HEK293T (cell line): Measurements from ENCODE around the gene ERVFRD-1.

Source experiments
- CTCF ChIA-PET: fragments of 350-600 bp; formaldehyde crosslinking; extraction: SDS; loops from one replicate; lab custom pipeline; 2021; ENCODE audit warnings: antibody characterized with exemption, inconsistent platforms; lab: Yijun Ruan, JAX
- POLR2A ChIA-PET: fragments of 350-600 bp; formaldehyde crosslinking; extraction: SDS; loops from one replicate; lab custom pipeline; 2020; ENCODE audit warnings: antibody characterized with exemption, inconsistent platforms; lab: Yijun Ruan, JAX
- DNase-seq: peaks from one replicate; pipeline ENCODE4 v3.0.0; 2012; ENCODE audit warnings: mixed read lengths; ENCODE audit errors: extremely low spot score
- ARNT ChIP-seq: fragments of 450-650 bp; IDR thresholded peaks from 2 replicates; pipeline ENCODE4 v1.6.1; 2017; ENCODE audit warnings: mild to moderate bottlenecking
- BHLHE40 ChIP-seq: fragments of 450-650 bp; IDR thresholded peaks from 2 replicates; pipeline ENCODE4 v1.6.1; 2016; ENCODE audit warnings: mild to moderate bottlenecking, moderate library complexity, borderline replicate concordance
- CTBP1 ChIP-seq: fragments of 450-650 bp; IDR thresholded peaks from 2 replicates; pipeline ENCODE4 v1.6.1; 2016; ENCODE audit warnings: borderline replicate concordance
- ELF4 ChIP-seq: fragments of 450-650 bp; IDR thresholded peaks from 2 replicates; pipeline ENCODE4 v1.6.1; 2017; ENCODE audit warnings: antibody characterized with exemption
- FOXA1 ChIP-seq: fragments of 450-650 bp; IDR thresholded peaks from 2 replicates; pipeline ENCODE4 v1.6.1; 2016; ENCODE audit warnings: mild to moderate bottlenecking
- FOXK2 ChIP-seq: fragments of 450-650 bp; IDR thresholded peaks from 2 replicates; pipeline ENCODE4 v1.6.1; 2016; ENCODE audit warnings: mild to moderate bottlenecking
- FOXM1 ChIP-seq: fragments of 450-650 bp; IDR thresholded peaks from 2 replicates; pipeline ENCODE4 v1.6.1; 2017; ENCODE audit warnings: mild to moderate bottlenecking, borderline replicate concordance
- HDGF ChIP-seq: fragments of 450-650 bp; IDR thresholded peaks from 2 replicates; pipeline ENCODE4 v1.6.1; 2017; ENCODE audit warnings: antibody characterized with exemption, borderline replicate concordance
- L3MBTL2 ChIP-seq: fragments of 450-650 bp; conservative IDR thresholded peaks from 2 replicates; pipeline ENCODE4 v1.6.1; 2016; ENCODE audit warnings: mild to moderate bottlenecking
- LEF1 ChIP-seq: fragments of 450-650 bp; IDR thresholded peaks from 2 replicates; pipeline ENCODE4 v1.6.1; 2017; ENCODE audit warnings: mild to moderate bottlenecking, borderline replicate concordance
- NFRKB ChIP-seq: fragments of 450-650 bp; IDR thresholded peaks from 2 replicates; pipeline ENCODE4 v1.6.1; 2016; ENCODE audit warnings: mild to moderate bottlenecking, moderate library complexity
- PKNOX1 ChIP-seq: fragments of 450-650 bp; IDR thresholded peaks from 2 replicates; pipeline ENCODE4 v1.6.1; 2016
- SP1 ChIP-seq: fragments of 450-650 bp; IDR thresholded peaks from 2 replicates; pipeline ENCODE4 v1.6.1; 2017
- SUZ12 ChIP-seq: fragments of 450-650 bp; IDR thresholded peaks from 2 replicates; pipeline ENCODE4 v1.6.1; 2016; ENCODE audit warnings: mild to moderate bottlenecking
- TARDBP ChIP-seq: fragments of 450-650 bp; IDR thresholded peaks from 2 replicates; pipeline ENCODE4 v1.6.1; 2016
- ZNF384 ChIP-seq: fragments of 450-650 bp; IDR thresholded peaks from 2 replicates; pipeline ENCODE4 v1.6.1; 2016

ERVFRD-1 gene

GRCh38 chr6:11083491-11083890 is 28.0 kb downstream of the ERVFRD-1 start:
- ChIA-PET CTCF (no interaction called here), POLR2A (interaction anchor here (1.3 kb wide), 1 partner anchor 10 kb away, joined by 5 read pairs; the partner anchor contains the start of gene SMIM13)
- no peak for DNase-seq
- TF ChIP-seq L3MBTL2 (no peak), ELF4 (no peak), CTBP1 (no peak), HDGF (no peak), LEF1 (no peak), FOXK2 (no peak)

GRCh38 chr6:11080296-11080695 is 31.2 kb downstream of the ERVFRD-1 start:
- no peak for TF ChIP-seq PKNOX1
- no peak for TF ChIP-seq ZNF384
- no peak for TF ChIP-seq FOXM1
- no peak for TF ChIP-seq ARNT
- no peak for TF ChIP-seq ELF4
- no peak for TF ChIP-seq FOXK2
- TF ChIP-seq L3MBTL2: no peak
- no peak for TF ChIP-seq NFRKB
- no peak for TF ChIP-seq SUZ12
- no peak for TF ChIP-seq FOXA1
- no peak for TF ChIP-seq SP1
- TF ChIP-seq LEF1: no peak
- TF ChIP-seq CTBP1: no peak
- no peak for TF ChIP-seq BHLHE40
- TF ChIP-seq TARDBP: no peak
- no peak for TF ChIP-seq HDGF
- no peak for DNase-seq
- ChIA-PET CTCF (no interaction called here), POLR2A (no interaction called here)

DNA sequence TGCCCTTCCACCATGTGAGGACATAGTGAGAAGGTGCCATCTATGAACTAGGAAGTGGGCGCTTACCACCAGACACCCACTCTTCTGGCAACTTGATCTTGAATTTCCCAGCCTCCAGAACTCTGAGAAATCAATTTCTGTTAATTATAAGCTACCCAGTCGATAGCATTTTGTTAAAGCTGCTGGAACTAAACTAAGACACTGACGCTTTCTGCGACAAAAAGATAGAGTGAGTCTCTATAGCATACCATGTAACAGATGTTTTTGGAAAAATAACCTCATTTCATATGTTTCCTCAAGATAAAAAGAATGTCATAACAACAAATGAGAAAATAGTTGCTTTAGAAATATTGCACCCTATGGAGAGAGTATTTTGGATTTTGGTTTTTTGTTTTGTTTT is 33.3 kb downstream of the ERVFRD-1 start:
- no peak for TF ChIP-seq FOXK2
- TF ChIP-seq SP1: no peak
- TF ChIP-seq ELF4: no peak
- no peak for TF ChIP-seq LEF1
- no peak for TF ChIP-seq ZNF384
- TF ChIP-seq BHLHE40: no peak
- TF ChIP-seq CTBP1: no peak
- TF ChIP-seq L3MBTL2: no peak
- no peak for TF ChIP-seq FOXA1
- TF ChIP-seq HDGF: no peak
- TF ChIP-seq PKNOX1: no peak
- TF ChIP-seq NFRKB: no peak
- TF ChIP-seq SUZ12: no peak
- no peak for TF ChIP-seq FOXM1
- no peak for TF ChIP-seq ARNT
- CTCF ChIA-PET: interaction anchor here (0.6 kb wide), 1 partner anchor 50 kb away, joined by 3 read pairs; no protein-coding TSS in a partner anchor
- POLR2A ChIA-PET: no interaction called here
- no peak for DNase-seq

GRCh38 chr6:11076540-11076939 is 35.0 kb downstream of the ERVFRD-1 start:
- ChIA-PET POLR2A (no interaction called here), CTCF (no interaction called here)
- no peak for DNase-seq
- no peak for TF ChIP-seq L3MBTL2
- TF ChIP-seq FOXA1: no peak
- TF ChIP-seq SP1: no peak
- TF ChIP-seq PKNOX1: no peak
- no peak for TF ChIP-seq CTBP1
- no peak for TF ChIP-seq FOXK2
- TF ChIP-seq FOXM1: no peak
- no peak for TF ChIP-seq BHLHE40
- TF ChIP-seq ZNF384: no peak
- TF ChIP-seq LEF1: no peak
- no peak for TF ChIP-seq SUZ12

DNA sequence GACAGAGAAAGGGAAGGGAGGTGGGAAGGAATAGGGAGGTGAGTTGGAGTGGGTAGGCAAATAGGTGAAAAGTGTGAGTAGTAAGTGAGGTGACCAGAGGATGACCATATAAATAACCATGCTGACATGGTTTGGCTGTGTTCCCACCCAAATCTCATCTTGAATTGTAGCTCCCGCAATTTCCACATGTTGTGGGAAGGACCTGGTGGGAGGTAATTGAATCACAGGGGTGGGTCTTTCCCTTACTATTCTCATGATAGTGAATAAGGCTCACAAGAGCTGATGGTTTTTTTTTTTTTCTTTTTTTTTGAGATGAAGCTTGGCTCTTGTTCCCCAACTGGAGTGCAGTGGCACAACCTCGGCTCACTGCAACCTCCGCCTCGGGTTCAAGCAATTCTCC is 39.4 kb downstream of the ERVFRD-1 start:
- TF ChIP-seq FOXA1 (no peak), ZNF384 (no peak), BHLHE40 (no peak), FOXK2 (no peak)
- CTCF ChIA-PET: interaction anchor here (0.6 kb wide), 2 partner anchors 9 to 18 kb away, joined by 4 to 5 read pairs; no protein-coding TSS in a partner anchor

DNA sequence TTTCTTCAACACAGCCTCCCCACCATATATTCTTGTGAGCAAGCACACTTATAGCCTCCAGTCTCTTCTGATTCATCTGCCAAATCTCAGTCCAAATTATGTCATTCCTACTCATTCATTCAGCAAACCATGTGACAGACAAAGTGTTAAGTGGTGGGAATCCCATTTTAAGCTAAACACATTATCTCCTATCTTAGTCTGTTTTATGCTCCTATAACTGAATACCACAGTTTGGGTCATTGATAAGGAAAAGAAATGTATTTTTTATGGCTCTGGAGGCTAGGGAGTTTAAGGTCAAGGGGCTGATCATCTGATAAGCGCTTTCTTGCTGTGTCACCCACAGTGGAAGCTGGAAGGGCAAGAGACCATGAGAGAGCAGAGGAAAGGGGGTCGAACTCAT is 41.8 kb downstream of the ERVFRD-1 start:
- ChIA-PET POLR2A (no interaction called here), CTCF (interaction anchor here (1.8 kb wide), 1 partner anchor 591 kb away, joined by 10 read pairs; no protein-coding TSS in a partner anchor)
- DNase-seq: no peak
- no peak for TF ChIP-seq SUZ12
- TF ChIP-seq FOXA1: no peak
- no peak for TF ChIP-seq ARNT
- no peak for TF ChIP-seq LEF1
- no peak for TF ChIP-seq BHLHE40
- no peak for TF ChIP-seq ELF4
- TF ChIP-seq HDGF: no peak
- no peak for TF ChIP-seq FOXM1
- TF ChIP-seq NFRKB: no peak
- TF ChIP-seq PKNOX1: no peak
- no peak for TF ChIP-seq ZNF384
- TF ChIP-seq FOXK2: no peak
- TF ChIP-seq SP1: no peak

More for the DNA sequence above, 39.4 kb downstream of the ERVFRD-1 start:
- POLR2A ChIA-PET: no interaction called here
- DNase-seq: no peak
